ENCODE measurements around the gene GALE.

GRCh38 chr1:23825076-23825761 lies 24.7 kb upstream of the GALE start, which contains the start of gene HMGCL:
- TF ChIP-seq TAF1 (IDR thresholded peaks at IDR 0.05; ENCODE audit: borderline replicate concordance, low read depth, low read length) (peak; percentile 97), POLR2A (IDR thresholded peaks at IDR 0.05; ENCODE audit: low read depth, low read length) (peak; percentile 97)
